ENCODE data around the gene CHRM3. TPM values are rescaled to one million over a fixed set of nuclear protein-coding genes. Genes with fewer than 3 reads are reported as not detected.

CHRM3 gene
- polyA plus RNA-seq, 1 donor (not counting 4 experiments of a cell fraction or from before 2014, with no cell fraction given): not detected

- no peak for TF ChIP-seq EZH2 (IDR thresholded peaks at IDR 0.05; ENCODE audit: low read length)
- TF ChIP-seq CTCF (optimal IDR thresholded peaks at IDR 0.05 in 1 of 3, IDR thresholded peaks at IDR 0.05 in 1 of 3, conservative IDR thresholded peaks at IDR 0.05 in 1 of 3; ENCODE audit: extremely low read depth in 1 of 3, insufficient read depth in 2 of 3, low read length in 3 of 3): no peak
- H3K9ac ChIP-seq (ENCODE audit: control insufficient read depth, extremely low read depth, insufficient read depth, low read length): no peak overlapping the region
- no peaks in the 10 kb centered on the region for H3K27me3 ChIP-seq (ENCODE audit: control insufficient read depth, extremely low read depth, insufficient read depth, low read length)
- H3K4me2 ChIP-seq (ENCODE audit: control insufficient read depth, extremely low read depth, insufficient read depth, low read depth, low read length): no peak overlapping the region
- DNase-seq (ENCODE audit: low read depth, low spot score) (no peak), FAIRE-seq (no peak)
- no peak overlapping the region for H2AFZ ChIP-seq (ENCODE audit: control insufficient read depth, low read length)
- H3K36me3 ChIP-seq (ENCODE audit: control insufficient read depth in 2 of 2, extremely low read depth in 1 of 2, insufficient read depth in 2 of 2, low read length in 2 of 2): no peaks in the 10 kb centered on the region
- dilution Hi-C loops (cut with MboI; ENCODE audit: extremely low pct_ligation_motif_present, low sequenced_read_pairs): no loop called here
- H3K4me1 ChIP-seq (ENCODE audit: control insufficient read depth, extremely low read depth, insufficient read depth, low read length): no peaks in the 10 kb centered on the region
- no peaks in the 10 kb centered on the region for H4K20me1 ChIP-seq (ENCODE audit: control insufficient read depth, extremely low read depth, insufficient read depth, low read length)
- no peak overlapping the region for H3K27ac ChIP-seq (ENCODE audit: control insufficient read depth, insufficient read depth, low read length)
- H3K79me2 ChIP-seq (ENCODE audit: control insufficient read depth, insufficient read depth, low read length): no peaks in the 10 kb centered on the region
- no peaks in the 10 kb centered on the region for H3K9me1 ChIP-seq (ENCODE audit: control insufficient read depth, extremely low read depth, insufficient read depth, low read length)
- H3K4me3 ChIP-seq (ENCODE audit: control insufficient read depth in 2 of 3, extremely low read depth in 1 of 3, insufficient read depth in 2 of 3, low read depth in 1 of 3, low read length in 3 of 3): no peak overlapping the region
- no peaks in the 10 kb centered on the region for H3K9me3 ChIP-seq (ENCODE audit: control insufficient read depth, low read depth, low read length)
Measured at GRCh38 chr1:239347776-239348175, 38.6 kb upstream of the CHRM3 start.

GRCh38 chr1:239348635-239349353 is 37.6 kb upstream of the CHRM3 start:
- no peak overlapping the region for H3K4me2 ChIP-seq (ENCODE audit: control insufficient read depth, extremely low read depth, insufficient read depth, low read depth, low read length)
- H2AFZ ChIP-seq (ENCODE audit: control insufficient read depth, low read length): no peak overlapping the region
- H3K9me3 ChIP-seq (ENCODE audit: control insufficient read depth, low read depth, low read length): no peaks in the 10 kb centered on the region
- H3K27ac ChIP-seq (ENCODE audit: control insufficient read depth, insufficient read depth, low read length): no peak overlapping the region
- H3K27me3 ChIP-seq (ENCODE audit: control insufficient read depth, extremely low read depth, insufficient read depth, low read length): no peaks in the 10 kb centered on the region
- dilution Hi-C loops (cut with MboI; ENCODE audit: extremely low pct_ligation_motif_present, low sequenced_read_pairs): no loop called here
- no peak overlapping the region for H3K9ac ChIP-seq (ENCODE audit: control insufficient read depth, extremely low read depth, insufficient read depth, low read length)
- DNase-seq (ENCODE audit: low read depth, low spot score) (no peak), FAIRE-seq (no peak)
- H3K79me2 ChIP-seq (ENCODE audit: control insufficient read depth, insufficient read depth, low read length): no peaks in the 10 kb centered on the region
- no peak overlapping the region for H3K4me3 ChIP-seq (ENCODE audit: control insufficient read depth in 2 of 3, extremely low read depth in 1 of 3, insufficient read depth in 2 of 3, low read depth in 1 of 3, low read length in 3 of 3)
- no peaks in the 10 kb centered on the region for H3K36me3 ChIP-seq (ENCODE audit: control insufficient read depth in 2 of 2, extremely low read depth in 1 of 2, insufficient read depth in 2 of 2, low read length in 2 of 2)
- no peaks in the 10 kb centered on the region for H3K9me1 ChIP-seq (ENCODE audit: control insufficient read depth, extremely low read depth, insufficient read depth, low read length)
- no peaks in the 10 kb centered on the region for H4K20me1 ChIP-seq (ENCODE audit: control insufficient read depth, extremely low read depth, insufficient read depth, low read length)
- no peak for TF ChIP-seq EZH2 (IDR thresholded peaks at IDR 0.05; ENCODE audit: low read length)
- TF ChIP-seq CTCF (optimal IDR thresholded peaks at IDR 0.05 in 1 of 3, IDR thresholded peaks at IDR 0.05 in 1 of 3, conservative IDR thresholded peaks at IDR 0.05 in 1 of 3; ENCODE audit: extremely low read depth in 1 of 3, insufficient read depth in 2 of 3, low read length in 3 of 3): no peak
- H3K4me1 ChIP-seq (ENCODE audit: control insufficient read depth, extremely low read depth, insufficient read depth, low read length): no peaks in the 10 kb centered on the region
